AG09319 (cell line): ENCODE results near the gene MICA.
"Not testable (repeated sequence)": the region's sequence is repeated elsewhere in the genome, so short reads cannot be mapped to it uniquely, and the experiment has no call there.

Experiments used
- DNase-seq: peaks from one replicate; pipeline ENCODE4 v3.0.0-alpha.2; 2010; ENCODE audit warnings: low read depth; ENCODE audit errors: extremely low read depth
- TF ChIP-seq, protein P1 (sequence below): IDR thresholded peaks from 2 replicates; pipeline ENCODE4 v1.5.1; 2011; ENCODE audit warnings: low read depth, mild to moderate bottlenecking, inconsistent platforms, low read length, moderate library complexity

MICA gene

DNA sequence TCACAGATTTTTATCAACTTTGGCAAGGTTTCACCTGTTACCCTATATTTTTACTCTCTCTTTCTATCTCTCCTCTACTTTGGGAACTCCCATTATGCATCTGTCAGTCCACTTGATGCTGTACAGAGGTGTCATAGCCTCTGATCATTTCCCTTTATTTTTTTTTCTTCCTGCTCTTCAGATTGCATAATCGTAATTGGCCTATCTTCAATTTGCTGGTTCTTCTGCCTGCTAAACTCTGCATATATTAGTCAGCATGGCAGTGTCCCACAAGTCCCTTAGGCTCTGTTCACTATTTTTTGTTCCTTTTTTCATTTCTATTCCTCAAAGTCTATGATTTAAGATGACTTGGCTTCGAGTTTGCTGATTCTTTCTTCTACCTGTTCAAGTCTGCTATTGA lies 49.9 kb downstream of the MICA start:
- TF ChIP-seq, protein P1, sequence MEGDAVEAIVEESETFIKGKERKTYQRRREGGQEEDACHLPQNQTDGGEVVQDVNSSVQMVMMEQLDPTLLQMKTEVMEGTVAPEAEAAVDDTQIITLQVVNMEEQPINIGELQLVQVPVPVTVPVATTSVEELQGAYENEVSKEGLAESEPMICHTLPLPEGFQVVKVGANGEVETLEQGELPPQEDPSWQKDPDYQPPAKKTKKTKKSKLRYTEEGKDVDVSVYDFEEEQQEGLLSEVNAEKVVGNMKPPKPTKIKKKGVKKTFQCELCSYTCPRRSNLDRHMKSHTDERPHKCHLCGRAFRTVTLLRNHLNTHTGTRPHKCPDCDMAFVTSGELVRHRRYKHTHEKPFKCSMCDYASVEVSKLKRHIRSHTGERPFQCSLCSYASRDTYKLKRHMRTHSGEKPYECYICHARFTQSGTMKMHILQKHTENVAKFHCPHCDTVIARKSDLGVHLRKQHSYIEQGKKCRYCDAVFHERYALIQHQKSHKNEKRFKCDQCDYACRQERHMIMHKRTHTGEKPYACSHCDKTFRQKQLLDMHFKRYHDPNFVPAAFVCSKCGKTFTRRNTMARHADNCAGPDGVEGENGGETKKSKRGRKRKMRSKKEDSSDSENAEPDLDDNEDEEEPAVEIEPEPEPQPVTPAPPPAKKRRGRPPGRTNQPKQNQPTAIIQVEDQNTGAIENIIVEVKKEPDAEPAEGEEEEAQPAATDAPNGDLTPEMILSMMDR = no peak
- no peak for DNase-seq

DNA sequence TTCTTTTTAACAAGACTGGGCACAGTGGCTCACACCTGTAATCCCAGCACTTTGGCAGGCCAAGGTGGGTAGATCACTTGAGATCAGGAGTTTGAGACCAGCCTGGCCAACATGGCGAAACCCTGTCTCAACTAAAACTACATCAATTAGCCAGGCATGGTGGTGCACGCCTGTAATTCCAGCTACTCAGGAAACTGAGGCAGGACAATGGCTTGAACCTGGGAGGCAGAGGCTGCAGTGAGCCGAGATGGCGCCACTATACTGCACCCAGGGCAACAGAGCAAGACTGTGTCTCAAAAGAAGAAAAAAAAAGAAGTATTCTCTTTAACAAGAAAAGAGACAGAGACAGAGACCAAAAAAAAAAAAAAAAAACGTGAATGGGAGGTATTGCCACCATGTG lies 56.5 kb downstream of the MICA start:
- not testable (repeated sequence) for DNase-seq

DNA sequence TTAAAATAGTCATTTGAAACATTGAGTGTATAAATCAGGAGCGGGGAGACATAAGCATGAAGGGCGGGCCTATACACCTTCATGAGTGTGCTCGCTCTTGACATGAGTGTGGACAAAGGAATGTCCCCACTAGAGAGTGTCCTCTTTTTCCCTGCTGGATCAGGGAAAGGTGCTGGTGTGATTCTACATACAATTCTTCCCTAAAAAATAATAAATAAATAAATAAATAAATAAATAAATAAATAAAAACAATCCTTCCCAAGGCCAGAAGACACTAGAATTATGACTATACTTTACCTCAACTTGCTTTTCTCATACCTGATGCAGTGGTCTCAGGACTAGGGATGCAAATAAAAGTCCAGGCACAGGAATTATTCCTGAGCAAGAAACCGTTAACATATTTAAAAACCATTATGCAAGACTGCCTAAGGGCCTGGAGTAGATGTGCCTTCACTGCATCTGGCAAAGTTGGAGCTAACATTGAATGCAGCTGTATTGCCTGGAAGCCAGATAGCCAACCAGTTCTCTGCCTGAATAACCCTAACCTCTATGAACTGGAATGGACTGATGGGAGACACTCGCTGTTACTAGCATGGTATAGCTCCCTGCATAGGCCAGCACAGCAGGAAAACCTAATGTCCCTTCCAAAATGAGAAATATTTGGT lies 57.1 kb downstream of the MICA start:
- TF ChIP-seq, protein P1 = no peak
- no peak for DNase-seq

DNA sequence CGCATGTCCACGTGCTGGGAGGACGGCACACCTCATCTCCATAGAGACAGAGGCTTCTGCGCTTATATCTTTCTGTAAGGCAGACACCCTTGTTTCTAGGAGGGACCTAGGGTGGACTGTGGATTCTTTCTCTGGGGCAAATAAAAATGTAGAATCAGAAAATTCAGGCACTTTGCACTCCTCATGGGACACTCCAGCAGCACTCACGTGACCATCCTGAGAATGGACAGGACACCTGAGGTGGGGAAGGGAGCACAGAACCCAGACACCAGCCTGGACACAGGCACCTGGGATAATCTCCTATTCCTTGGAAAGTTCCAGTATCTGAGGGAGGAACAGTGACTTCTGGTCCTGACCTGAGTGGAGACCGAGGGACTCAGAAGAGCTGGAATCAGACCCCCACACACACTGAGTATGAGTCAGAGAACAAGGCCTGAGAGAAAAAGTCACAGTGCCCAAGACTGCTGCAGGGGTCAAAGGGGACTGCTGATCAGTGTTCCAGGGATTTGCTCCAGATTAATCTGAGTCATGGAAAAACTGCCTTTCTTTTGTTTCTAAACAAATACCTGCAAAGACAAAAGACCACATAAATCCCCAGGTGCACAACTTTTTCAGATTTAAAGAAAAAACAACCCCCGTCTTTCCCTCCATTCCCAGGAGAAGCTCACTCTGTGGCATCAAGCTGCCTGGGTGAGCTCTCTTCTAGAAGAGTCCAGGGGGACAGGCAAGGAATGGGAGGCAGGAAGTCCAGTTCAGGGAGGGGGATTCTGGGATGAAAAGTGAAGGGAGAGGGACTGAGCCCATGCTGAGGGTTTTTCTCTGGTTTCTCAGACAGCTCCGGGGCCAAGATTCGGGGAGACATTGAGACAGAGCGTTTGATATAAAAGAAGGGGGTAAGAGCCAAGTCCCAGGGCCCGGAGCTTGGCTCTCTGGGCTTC lies 58.9 kb downstream of the MICA start:
- DNase-seq = no peak
- TF ChIP-seq, protein P1 = no peak

- DNase-seq = no peak
- TF ChIP-seq, protein P1 = no peak
Measured at GRCh38 chr6:31462964-31463870, 59.8 kb downstream of the MICA start.

GRCh38 chr6:31464252-31465184 lies 61.1 kb downstream of the MICA start:
- DNase-seq = no peak
- TF ChIP-seq, protein P1 = no peak
